Neural cell (in vitro differentiated cells): Measurements from ENCODE around the gene MED27. TPM values are rescaled to one million over a fixed set of nuclear protein-coding genes. Genes with fewer than 3 reads are reported as not detected.
A peak's percentile ranks its signal among the peaks of the same experiment; 100 is the strongest.

ENCODE experiments used
- H2AFZ ChIP-seq: fragments of 200-600, 300-800 bp; sonication (generic), shearing (Covaris generic); 2 replicates; pipeline ENCODE4 v1.6.0; 2014; ENCODE audit warnings: low read depth, mild to moderate bottlenecking, antibody characterized with exemption, low read length, moderate library complexity
- H3F3A ChIP-seq: fragments of 200-600 bp; shearing (Covaris generic); 2 replicates; pipeline ENCODE4 v1.6.1; 2016; ENCODE audit warnings: mild to moderate bottlenecking, moderate library complexity, mixed read lengths, antibody characterized with exemption, low read length; ENCODE audit not compliant: insufficient read depth, poor library complexity, severe bottlenecking
- H3K27ac ChIP-seq: fragments of 200-600, 300-800 bp; sonication (generic), shearing (Covaris generic); 2 replicates; pipeline ENCODE4 v1.5.1; 2014; ENCODE audit warnings: mild to moderate bottlenecking, low read length, moderate library complexity
- H3K27me3 ChIP-seq: fragments of 300-800, 200-600 bp; sonication (generic), shearing (Covaris generic); 2 replicates; pipeline ENCODE4 v1.6.0; 2014; ENCODE audit warnings: mild to moderate bottlenecking, low read depth, low read length, moderate library complexity; ENCODE audit not compliant: insufficient read depth
- H3K36me3 ChIP-seq: fragments of 300-800, 200-600 bp; sonication (generic), shearing (Covaris generic); 2 replicates; pipeline ENCODE4 v1.5.1; 2014; ENCODE audit warnings: mild to moderate bottlenecking, antibody characterized with exemption, low read length, moderate library complexity; ENCODE audit not compliant: insufficient read depth
- H3K4me2 ChIP-seq: fragments of 300-800, 200-600 bp; sonication (generic), shearing (Covaris generic); 2 replicates; pipeline ENCODE4 v1.6.0; 2014; ENCODE audit warnings: mild to moderate bottlenecking, low read length
- H3K4me3 ChIP-seq: fragments of 300-800, 200-600 bp; sonication (generic), shearing (Covaris generic); 2 replicates; pipeline ENCODE4 v1.5.1; 2014; ENCODE audit warnings: mild to moderate bottlenecking, low read length, moderate library complexity
- H3K79me2 ChIP-seq: fragments of 200-600 bp; shearing (Covaris generic); replicated peaks from 2 replicates; pipeline ENCODE4 v1.6.0; 2014; ENCODE audit warnings: mild to moderate bottlenecking, low read length, moderate library complexity; ENCODE audit not compliant: insufficient read depth
- H3K9ac ChIP-seq: fragments of 300-800, 200-600 bp; sonication (generic), shearing (Covaris generic); 2 replicates; pipeline ENCODE4 v1.6.1; 2016; ENCODE audit warnings: mild to moderate bottlenecking, low read length, mixed read lengths
- H3K9me2 ChIP-seq: fragments of 200-600 bp; shearing (Covaris generic); 2 replicates; pipeline ENCODE4 v1.6.1; 2016; ENCODE audit warnings: mild to moderate bottlenecking, low read length, mixed read lengths; ENCODE audit not compliant: insufficient read depth
- H3K9me3 ChIP-seq: fragments of 200-600, 300-800 bp; sonication (generic), shearing (Covaris generic); 2 replicates; pipeline ENCODE4 v1.6.1; 2016; ENCODE audit warnings: mild to moderate bottlenecking, mixed run types, low read length, moderate library complexity, mixed read lengths
- H4K20me1 ChIP-seq: fragments of 200-600 bp; shearing (Covaris generic); 2 replicates; pipeline ENCODE4 v1.6.1; 2016; ENCODE audit warnings: mild to moderate bottlenecking, mixed run types; ENCODE audit not compliant: insufficient read depth
- EP300 ChIP-seq: fragments of 450-650 bp; conservative IDR thresholded peaks from 2 replicates; pipeline ENCODE4 v1.6.1; 2014; ENCODE audit warnings: antibody characterized with exemption, mild to moderate bottlenecking, moderate library complexity; ENCODE audit not compliant: poor library complexity, severe bottlenecking
- EZH2 ChIP-seq: fragments of 200-600, 300-800 bp; shearing (Covaris generic), sonication (generic); IDR thresholded peaks from 2 replicates; pipeline ENCODE4 v1.6.1; 2014; ENCODE audit warnings: antibody characterized with exemption, low read length, borderline replicate concordance, mild to moderate bottlenecking; ENCODE audit not compliant: insufficient read depth, poor library complexity, severe bottlenecking
- MXI1 ChIP-seq: fragments of 450-650 bp; conservative IDR thresholded peaks from 2 replicates; pipeline ENCODE4 v1.6.1; 2014; ENCODE audit warnings: antibody characterized with exemption, mild to moderate bottlenecking; ENCODE audit not compliant: poor library complexity, severe bottlenecking
- POLR2AphosphoS5 ChIP-seq: IDR thresholded peaks from 2 replicates; pipeline ENCODE4 v1.6.1; 2012
- RAD21 ChIP-seq: fragments of 450-650 bp; conservative IDR thresholded peaks from 2 replicates; pipeline ENCODE4 v1.6.1; 2014; ENCODE audit warnings: antibody characterized with exemption, mild to moderate bottlenecking, moderate library complexity
- REST ChIP-seq: IDR thresholded peaks from 2 replicates; pipeline ENCODE4 v1.6.1; 2012; ENCODE audit warnings: borderline replicate concordance
- SMC3 ChIP-seq: fragments of 450-650 bp; conservative IDR thresholded peaks from 2 replicates; pipeline ENCODE4 v1.6.1; 2014; ENCODE audit warnings: antibody characterized with exemption, mild to moderate bottlenecking, moderate library complexity; ENCODE audit not compliant: poor library complexity
- TAF1 ChIP-seq: IDR thresholded peaks from 2 replicates; pipeline ENCODE4 v1.6.1; 2012; ENCODE audit warnings: low read depth
- polyA plus RNA-seq: library from polyadenylated mRNA; depleted of rRNA; stranded (reverse); fragments of >200 nt; gene quantifications from 2 replicates; pipeline ENCODE4 v1.2.3, GENCODE V29; 2014
- TF ChIP-seq, protein P1 (sequence below): fragments of 450-650 bp; IDR thresholded peaks from 2 replicates; pipeline ENCODE4 v1.5.1; 2014; ENCODE audit warnings: antibody characterized with exemption, mild to moderate bottlenecking, moderate library complexity; ENCODE audit not compliant: poor library complexity, severe bottlenecking

The MED27 gene
- polyA plus RNA-seq, 1 donor from 2014 or later = 7.5 TPM

- H3K27ac ChIP-seq = no peak overlapping the region
- H3K4me3 ChIP-seq = no peak overlapping the region
Observed at GRCh38 chr9:132114102-132114707, 34.5 kb upstream of the MED27 start.

GRCh38 chr9:132109291-132109690 is 29.6 kb upstream of the MED27 start:
- H2AFZ ChIP-seq = no peak overlapping the region
- TF ChIP-seq SMC3 (no peak), TAF1 (no peak), POLR2AphosphoS5 (no peak), RAD21 (no peak), EP300 (no peak), REST (no peak), MXI1 (no peak), EZH2 (no peak)
- TF ChIP-seq, protein P1, sequence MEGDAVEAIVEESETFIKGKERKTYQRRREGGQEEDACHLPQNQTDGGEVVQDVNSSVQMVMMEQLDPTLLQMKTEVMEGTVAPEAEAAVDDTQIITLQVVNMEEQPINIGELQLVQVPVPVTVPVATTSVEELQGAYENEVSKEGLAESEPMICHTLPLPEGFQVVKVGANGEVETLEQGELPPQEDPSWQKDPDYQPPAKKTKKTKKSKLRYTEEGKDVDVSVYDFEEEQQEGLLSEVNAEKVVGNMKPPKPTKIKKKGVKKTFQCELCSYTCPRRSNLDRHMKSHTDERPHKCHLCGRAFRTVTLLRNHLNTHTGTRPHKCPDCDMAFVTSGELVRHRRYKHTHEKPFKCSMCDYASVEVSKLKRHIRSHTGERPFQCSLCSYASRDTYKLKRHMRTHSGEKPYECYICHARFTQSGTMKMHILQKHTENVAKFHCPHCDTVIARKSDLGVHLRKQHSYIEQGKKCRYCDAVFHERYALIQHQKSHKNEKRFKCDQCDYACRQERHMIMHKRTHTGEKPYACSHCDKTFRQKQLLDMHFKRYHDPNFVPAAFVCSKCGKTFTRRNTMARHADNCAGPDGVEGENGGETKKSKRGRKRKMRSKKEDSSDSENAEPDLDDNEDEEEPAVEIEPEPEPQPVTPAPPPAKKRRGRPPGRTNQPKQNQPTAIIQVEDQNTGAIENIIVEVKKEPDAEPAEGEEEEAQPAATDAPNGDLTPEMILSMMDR = no peak

More at GRCh38 chr9:132114102-132114707, 34.5 kb upstream of the MED27 start:
- Histone ChIP-seq H3F3A (no peaks in the 10 kb centered on the region), H4K20me1 (no peaks in the 10 kb centered on the region), H3K9me2 (no peaks in the 10 kb centered on the region), H3K36me3 (no peaks in the 10 kb centered on the region), H3K9ac (no peak overlapping the region), H3K9me3 (no peaks in the 10 kb centered on the region), H3K79me2 (no peaks in the 10 kb centered on the region), H2AFZ (no peak overlapping the region), H3K4me2 (no peak overlapping the region), H3K27me3 (peaks cover 28% of the 10 kb centered on the region)
- TF ChIP-seq, protein P1 = no peak
- no peak for TF ChIP-seq POLR2AphosphoS5
- peak; percentile 93 for TF ChIP-seq REST
- no peak for TF ChIP-seq RAD21
- no peak for TF ChIP-seq EZH2

More at GRCh38 chr9:132109291-132109690, 29.6 kb upstream of the MED27 start:
- no peaks in the 10 kb centered on the region for H3K9me3 ChIP-seq
- no peak overlapping the region for H3K9ac ChIP-seq
- H3K27me3 ChIP-seq = peaks cover 17% of the 10 kb centered on the region
- no peaks in the 10 kb centered on the region for H3K36me3 ChIP-seq
- H3K9me2 ChIP-seq = no peaks in the 10 kb centered on the region
- H3K4me3 ChIP-seq = no peak overlapping the region
- no peaks in the 10 kb centered on the region for H3K79me2 ChIP-seq
- H4K20me1 ChIP-seq = no peaks in the 10 kb centered on the region
- H3K27ac ChIP-seq = no peak overlapping the region
- H3K4me2 ChIP-seq = no peak overlapping the region
- no peaks in the 10 kb centered on the region for H3F3A ChIP-seq
